Measurements from ENCODE around the gene NTN4. TPM values are rescaled to one million over a fixed set of nuclear protein-coding genes. Genes with fewer than 3 reads are reported as not detected.

The NTN4 gene
- total RNA-seq, 4 donors from 2014 or later = 6.7 to 25.9 (median 16.7) TPM

GRCh38 chr12:95629392-95629791 is 161.2 kb downstream of the NTN4 start:
- no peak overlapping the region for H3K4me3 ChIP-seq
- no peaks in the 10 kb centered on the region for H3K27me3 ChIP-seq
- peaks cover 5 to 31% (median 18%) of the 10 kb centered on the region in 4 donors for H3K4me1 ChIP-seq
- intact Hi-C loops (cut with DNase I; ENCODE audit: low total_unique reads) (no loop called here), in situ Hi-C loops (cut with MboI; ENCODE audit: low pct_ligation_motif_present in 1 of 4, low pct_unique_long_range_greater_than_20kb in 1 of 4, low sequenced_read_pairs in 3 of 4) (loop anchor here in 2 of 4 donors (10.0 kb wide), 2 partner anchors 175 to 185 kb away; no protein-coding TSS in a partner anchor)
- no peaks in the 10 kb centered on the region for H3K36me3 ChIP-seq
- no peak overlapping the region for H3K27ac ChIP-seq
- WGBS, 2 donors (ENCODE audit: low coverage in 1 of 2) = 81 to 85% methylated on average over 3 of the region's 3 CpGs
- H3K9me3 ChIP-seq = no peaks in the 10 kb centered on the region
- DNase-seq = no peak
- TF ChIP-seq CTCF (IDR thresholded peaks at IDR 0.05) (no peak), POLR2AphosphoS5 (IDR thresholded peaks at IDR 0.05) (no peak), EP300 (IDR thresholded peaks at IDR 0.05; ENCODE audit: low read depth) (no peak)

- no peaks in the 10 kb centered on the region for H3K9me3 ChIP-seq
- peak overlapping the region in 2 of 4 donors; percentile 21 to 33 for H3K27ac ChIP-seq
- no peaks in the 10 kb centered on the region for H3K36me3 ChIP-seq
- in situ Hi-C loops (cut with MboI; ENCODE audit: low pct_ligation_motif_present in 1 of 4, low pct_unique_long_range_greater_than_20kb in 1 of 4, low sequenced_read_pairs in 3 of 4) (loop anchor here in 2 of 4 donors (10.0 kb wide), 2 partner anchors 178 to 188 kb away; no protein-coding TSS in a partner anchor), intact Hi-C loops (cut with DNase I; ENCODE audit: low total_unique reads) (no loop called here)
- no peaks in the 10 kb centered on the region for H3K27me3 ChIP-seq
- no peak for DNase-seq
- no peak overlapping the region for H3K4me3 ChIP-seq
- peaks cover 0 to 12% (median 5%) of the 10 kb centered on the region in 4 donors for H3K4me1 ChIP-seq
- 57 to 83% methylated on average over 2 to 5 of the region's 5 CpGs for WGBS, 2 donors (ENCODE audit: low coverage in 1 of 2)
- TF ChIP-seq CTCF (IDR thresholded peaks at IDR 0.05) = no peak
- TF ChIP-seq POLR2A (IDR thresholded peaks at IDR 0.05) = no peak
- no peak for TF ChIP-seq EP300 (IDR thresholded peaks at IDR 0.05; ENCODE audit: low read depth)
- no peak for TF ChIP-seq POLR2AphosphoS5 (IDR thresholded peaks at IDR 0.05)
These were observed 163.7 kb downstream of the NTN4 start for GRCh38 chr12:95626854-95627253.

- no peaks in the 10 kb centered on the region for H3K27me3 ChIP-seq
- H3K36me3 ChIP-seq = no peaks in the 10 kb centered on the region
- TF ChIP-seq POLR2A (IDR thresholded peaks at IDR 0.05) (no peak), CTCF (IDR thresholded peaks at IDR 0.05) (no peak), EP300 (IDR thresholded peaks at IDR 0.05; ENCODE audit: low read depth) (no peak), POLR2AphosphoS5 (IDR thresholded peaks at IDR 0.05) (no peak)
- in situ Hi-C loops (cut with MboI; ENCODE audit: low pct_ligation_motif_present in 1 of 4, low pct_unique_long_range_greater_than_20kb in 1 of 4, low sequenced_read_pairs in 3 of 4) = loop anchor here in 2 of 4 donors (10.0 kb wide), 2 partner anchors 180 to 190 kb away; no protein-coding TSS in a partner anchor
- no peak overlapping the region for H3K4me3 ChIP-seq
- H3K4me1 ChIP-seq = peaks cover 0 to 12% (median 5%) of the 10 kb centered on the region in 4 donors
- peak overlapping the region in 1 of 4 donors; percentile 46 for H3K27ac ChIP-seq
- intact Hi-C loops (cut with DNase I; ENCODE audit: low total_unique reads) = no loop called here
- no peak for DNase-seq
- no peaks in the 10 kb centered on the region for H3K9me3 ChIP-seq
- 41 to 56% methylated on average over 4 of the region's 4 CpGs for WGBS, 2 donors (ENCODE audit: low coverage in 1 of 2)
These were observed 165.6 kb downstream of the NTN4 start for GRCh38 chr12:95625012-95625411.

- Histone ChIP-seq H3K27me3 (no peaks in the 10 kb centered on the region), H3K36me3 (no peaks in the 10 kb centered on the region), H3K9me3 (no peaks in the 10 kb centered on the region), H3K4me3 (no peak overlapping the region), H3K27ac (peak overlapping the region in 1 of 4 donors; percentile 46), H3K4me1 (peaks cover 0 to 12% (median 5%) of the 10 kb centered on the region in 4 donors)
- DNase-seq = no peak
- in situ Hi-C loops (cut with MboI; ENCODE audit: low pct_ligation_motif_present in 1 of 4, low pct_unique_long_range_greater_than_20kb in 1 of 4, low sequenced_read_pairs in 3 of 4) (loop anchor here in 2 of 4 donors (10.0 kb wide), 2 partner anchors 180 to 190 kb away; no protein-coding TSS in a partner anchor), intact Hi-C loops (cut with DNase I; ENCODE audit: low total_unique reads) (no loop called here)
- TF ChIP-seq POLR2A (IDR thresholded peaks at IDR 0.05) (no peak), EP300 (IDR thresholded peaks at IDR 0.05; ENCODE audit: low read depth) (no peak), CTCF (IDR thresholded peaks at IDR 0.05) (no peak), POLR2AphosphoS5 (IDR thresholded peaks at IDR 0.05) (no peak)
- WGBS, 2 donors (ENCODE audit: low coverage in 1 of 2) = 71 to 85% methylated on average over 6 to 7 of the region's 7 CpGs
These were observed 166.0 kb downstream of the NTN4 start for GRCh38 chr12:95624589-95624988.
